ENCODE measurements around the gene PDE9A. TPM values are rescaled to one million over a fixed set of nuclear protein-coding genes. Genes with fewer than 3 reads are reported as not detected.

The PDE9A gene
- total and polyA plus RNA-seq, 9 donors = 3.9 to 11.3 (median 6.9) TPM

GRCh38 chr21:42649122-42650032 is 4.0 kb upstream of the PDE9A start:
- intact Hi-C loops (cut with DNase I) = loop anchor here in 1 of 4 donors (10.0 kb wide), 1 partner anchor 165 kb away; no protein-coding TSS in a partner anchor
- WGBS, 3 donors = 89 to 92% (median 90%) methylated on average over 24 of the region's 24 CpGs
- Histone ChIP-seq H3K36me3 (no peaks in the 10 kb centered on the region), H3K4me1 (ENCODE audit: insufficient read depth) (peaks cover 4% of the 10 kb centered on the region), H3K27ac (no peak overlapping the region), H3K27me3 (no peaks in the 10 kb centered on the region), H3K9me3 (no peaks in the 10 kb centered on the region), H3K4me3 (no peak overlapping the region)
- peak in 1 of 5 donors; percentile 29 for DNase-seq
- TF ChIP-seq POLR2A (IDR thresholded peaks at IDR 0.05) (no peak), EP300 (IDR thresholded peaks at IDR 0.05) (no peak), CTCF (IDR thresholded peaks at IDR 0.05) (no peak)

DNA sequence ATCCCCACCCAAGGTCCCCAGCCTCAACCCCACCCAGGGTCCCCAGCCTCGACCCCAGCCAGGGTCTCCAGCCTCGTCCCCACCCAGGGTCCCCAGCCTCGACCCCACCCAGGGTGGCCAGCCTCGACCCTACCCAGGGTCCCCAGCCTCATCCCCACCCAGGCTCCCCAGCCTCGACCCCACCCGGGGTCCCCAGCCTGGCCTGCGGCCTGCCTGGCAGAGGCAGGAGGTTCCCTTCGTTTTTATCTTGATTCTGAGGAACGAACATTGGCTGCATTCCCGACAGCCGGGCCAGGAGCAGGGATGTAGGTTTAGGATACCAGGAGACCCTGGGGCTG is 3.4 kb upstream of the PDE9A start:
- H3K4me3 ChIP-seq = no peak overlapping the region
- TF ChIP-seq CTCF (IDR thresholded peaks at IDR 0.05) (no peak), POLR2A (IDR thresholded peaks at IDR 0.05) (no peak), EP300 (IDR thresholded peaks at IDR 0.05) (no peak)
- H3K27ac ChIP-seq = no peak overlapping the region
- DNase-seq = peak in 1 of 5 donors; percentile 15
- 37 to 54% (median 44%) methylated on average over 9 to 11 of the region's 11 CpGs for WGBS, 3 donors
- no peaks in the 10 kb centered on the region for H3K36me3 ChIP-seq
- H3K4me1 ChIP-seq (ENCODE audit: insufficient read depth) = peaks cover 2% of the 10 kb centered on the region
- intact Hi-C loops (cut with DNase I) = loop anchor here in 1 of 4 donors (10.0 kb wide), 1 partner anchor 165 kb away; no protein-coding TSS in a partner anchor
- no peaks in the 10 kb centered on the region for H3K9me3 ChIP-seq
- H3K27me3 ChIP-seq = no peaks in the 10 kb centered on the region

DNA sequence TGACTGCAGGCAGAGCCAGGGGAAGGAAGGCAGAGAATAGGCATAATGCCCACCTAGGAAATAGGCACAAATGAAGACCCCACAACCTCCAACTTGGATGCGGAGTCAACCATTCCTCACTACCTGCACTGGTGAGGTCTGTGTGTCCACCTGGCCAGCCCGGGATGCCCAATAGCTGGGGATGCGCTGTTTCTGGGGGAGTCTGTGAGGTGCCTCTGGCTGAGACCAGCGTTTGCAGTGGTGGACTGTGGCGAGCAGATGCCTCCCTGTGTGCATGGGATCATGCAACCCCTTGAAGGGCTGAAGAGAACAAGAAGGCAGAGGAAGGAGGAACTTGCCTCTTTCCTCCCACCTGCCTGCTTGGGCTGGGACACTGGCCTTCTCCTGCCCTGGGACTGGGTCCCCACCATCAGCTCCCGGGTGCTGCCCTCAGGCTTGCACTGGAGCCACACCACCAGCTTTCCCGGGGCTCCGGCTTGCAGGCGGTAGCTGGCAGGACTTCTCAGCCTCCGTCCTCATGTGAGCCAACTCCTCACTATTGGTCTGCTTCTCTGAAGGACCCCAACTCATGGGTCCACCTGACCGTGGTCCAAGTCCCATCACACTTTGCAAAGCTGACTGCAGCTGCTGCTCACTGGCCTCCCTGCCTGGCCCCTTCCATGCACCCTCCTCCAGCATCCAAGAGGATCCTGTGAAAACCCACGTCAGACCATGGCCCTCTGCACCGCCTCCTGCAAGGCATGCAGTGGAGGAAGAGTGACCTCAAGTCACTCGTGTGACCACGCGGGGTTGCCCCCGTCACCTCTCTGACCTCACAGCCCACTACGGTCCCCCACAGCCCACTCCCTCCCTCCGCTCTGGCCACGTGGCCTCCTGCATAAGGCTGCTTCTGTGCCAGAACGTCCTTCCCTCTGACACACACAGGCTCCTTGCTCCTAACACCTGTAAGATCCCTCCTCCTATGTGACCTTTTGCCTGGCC is 2.7 kb upstream of the PDE9A start:
- peak in 1 of 5 donors; percentile 37 for DNase-seq
- 67 to 75% (median 69%) methylated on average over 20 to 21 of the region's 21 CpGs for WGBS, 3 donors
- intact Hi-C loops (cut with DNase I) = loop anchor here in 1 of 4 donors (10.0 kb wide), 1 partner anchor 164 kb away; no protein-coding TSS in a partner anchor

More for the DNA sequence above, 2.7 kb upstream of the PDE9A start:
- Histone ChIP-seq H3K4me3 (no peak overlapping the region), H3K9me3 (no peaks in the 10 kb centered on the region), H3K4me1 (ENCODE audit: insufficient read depth) (peaks cover 2% of the 10 kb centered on the region), H3K36me3 (no peaks in the 10 kb centered on the region), H3K27ac (no peak overlapping the region), H3K27me3 (no peaks in the 10 kb centered on the region)
- TF ChIP-seq EP300 (IDR thresholded peaks at IDR 0.05) = no peak
- TF ChIP-seq POLR2A (IDR thresholded peaks at IDR 0.05) = no peak
- TF ChIP-seq CTCF (IDR thresholded peaks at IDR 0.05) = no peak
